Erythroblast (primary cell): ENCODE measurements around the gene CDA.

ENCODE experiments used
- GATA1 ChIP-seq: IDR thresholded peaks from 2 replicates; pipeline ENCODE4 v1.6.1; 2011; ENCODE audit warnings: low read depth, mild to moderate bottlenecking, control low read depth, low read length, moderate library complexity
- POLR2A ChIP-seq: IDR thresholded peaks from 2 replicates; pipeline ENCODE4 v1.6.1; 2011; ENCODE audit warnings: mild to moderate bottlenecking, low read length

DNA sequence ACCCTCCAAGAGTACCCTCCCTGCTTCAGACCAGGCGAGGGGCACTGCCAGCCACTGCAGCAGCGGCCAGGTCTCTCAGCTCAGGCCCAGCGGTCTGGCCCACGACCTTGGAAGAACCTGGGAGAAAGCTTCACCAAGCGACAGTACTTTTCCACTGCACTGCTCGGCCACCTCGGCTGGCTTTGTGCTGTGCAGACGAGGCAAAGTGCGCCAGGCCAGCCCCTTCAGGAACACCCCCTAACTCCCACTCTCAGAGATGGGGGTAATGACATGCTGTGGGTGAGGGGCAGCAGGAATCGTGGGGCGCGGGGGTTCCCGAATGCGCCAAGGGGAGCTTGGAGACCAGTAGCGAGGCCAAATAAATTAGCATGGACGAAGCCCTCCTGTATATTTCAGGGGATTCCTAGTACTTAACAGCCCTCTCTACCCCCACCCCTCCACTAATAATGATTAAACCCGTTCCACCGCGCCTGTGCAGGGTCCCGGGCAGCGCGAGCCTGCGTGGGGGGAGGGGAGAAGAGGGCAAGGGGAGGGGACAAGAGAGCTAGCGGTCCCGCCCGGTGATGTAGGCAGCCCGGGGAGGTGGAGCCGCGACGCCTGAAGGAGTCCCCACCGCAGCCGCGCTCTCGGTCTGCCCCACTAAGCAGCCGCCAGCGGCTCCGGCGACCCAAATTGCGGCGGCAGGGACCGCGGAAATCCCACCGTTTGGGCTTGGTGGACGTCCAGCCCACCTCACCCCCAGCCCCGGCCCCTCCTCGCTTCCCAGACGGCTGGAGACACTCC lies 36.8 kb upstream of the CDA start, which contains the start of gene FAM43B:
- TF ChIP-seq POLR2A (no peak), GATA1 (no peak)
